Activated CD4-positive, CD25-positive, alpha-beta regulatory T cell treated with anti-CD3 and anti-CD28 coated beads, Interleukin-2, amount 50 U/mL, for 24 hours (primary cell): ENCODE measurements around the gene PALM.

Source experiments
- ATAC-seq, 2 donors: fragments of 150-1000 bp; cut with Tn5 transposase; one replicate each; pipeline ENCODE4 v1.10.0; 2021; ENCODE audit warnings: mild to moderate bottlenecking in 1 of 2, moderate library complexity in 1 of 2

Gene PALM

GRCh38 chr19:752652-753517 is 44.1 kb downstream of the PALM start:
- ATAC-seq: no peak

DNA sequence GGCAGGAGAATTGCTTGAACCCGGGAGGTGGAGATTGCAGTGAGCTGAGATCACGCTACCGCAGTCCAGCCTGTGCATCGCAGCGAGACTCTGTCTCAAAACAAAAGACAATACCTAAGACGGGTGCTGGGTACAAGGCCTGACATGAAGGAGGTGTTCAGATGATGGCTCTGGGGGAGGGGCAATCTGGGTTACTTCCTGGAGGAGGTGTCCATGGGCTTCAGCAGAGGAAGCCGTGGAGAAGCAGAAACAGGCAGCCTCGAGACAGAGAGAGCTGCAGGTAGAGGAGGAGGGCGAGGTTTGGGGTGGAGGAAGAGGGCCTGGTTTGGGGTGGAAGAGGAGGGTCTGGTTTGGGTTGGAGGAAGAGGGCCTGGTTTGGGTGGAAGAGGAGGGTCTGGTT is 45.8 kb downstream of the PALM start:
- no peak for ATAC-seq

GRCh38 chr19:755063-755462 is 46.3 kb downstream of the PALM start:
- ATAC-seq: no peak

DNA sequence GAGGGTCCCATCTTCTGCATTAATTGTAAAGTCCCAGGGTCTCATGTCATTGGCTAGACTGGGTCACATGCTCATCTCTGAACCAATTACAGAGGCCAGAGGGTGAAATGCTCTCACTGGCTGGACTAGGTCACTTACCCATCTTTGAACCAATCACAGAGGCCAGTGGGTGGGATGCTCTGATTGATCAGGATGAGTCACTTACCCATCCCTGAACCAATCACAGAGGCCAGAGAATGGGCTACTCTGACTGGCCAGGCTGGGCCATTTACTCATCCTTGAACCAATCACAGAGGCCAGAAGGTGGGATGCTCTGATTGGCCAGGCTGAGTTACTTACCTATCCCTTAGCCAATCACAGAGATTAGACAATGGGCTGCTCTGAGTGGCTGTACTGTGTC is 47.5 kb downstream of the PALM start:
- peak; percentile 81 to 86 for ATAC-seq

GRCh38 chr19:756821-757688 is 48.3 kb downstream of the PALM start:
- ATAC-seq: no peak

DNA sequence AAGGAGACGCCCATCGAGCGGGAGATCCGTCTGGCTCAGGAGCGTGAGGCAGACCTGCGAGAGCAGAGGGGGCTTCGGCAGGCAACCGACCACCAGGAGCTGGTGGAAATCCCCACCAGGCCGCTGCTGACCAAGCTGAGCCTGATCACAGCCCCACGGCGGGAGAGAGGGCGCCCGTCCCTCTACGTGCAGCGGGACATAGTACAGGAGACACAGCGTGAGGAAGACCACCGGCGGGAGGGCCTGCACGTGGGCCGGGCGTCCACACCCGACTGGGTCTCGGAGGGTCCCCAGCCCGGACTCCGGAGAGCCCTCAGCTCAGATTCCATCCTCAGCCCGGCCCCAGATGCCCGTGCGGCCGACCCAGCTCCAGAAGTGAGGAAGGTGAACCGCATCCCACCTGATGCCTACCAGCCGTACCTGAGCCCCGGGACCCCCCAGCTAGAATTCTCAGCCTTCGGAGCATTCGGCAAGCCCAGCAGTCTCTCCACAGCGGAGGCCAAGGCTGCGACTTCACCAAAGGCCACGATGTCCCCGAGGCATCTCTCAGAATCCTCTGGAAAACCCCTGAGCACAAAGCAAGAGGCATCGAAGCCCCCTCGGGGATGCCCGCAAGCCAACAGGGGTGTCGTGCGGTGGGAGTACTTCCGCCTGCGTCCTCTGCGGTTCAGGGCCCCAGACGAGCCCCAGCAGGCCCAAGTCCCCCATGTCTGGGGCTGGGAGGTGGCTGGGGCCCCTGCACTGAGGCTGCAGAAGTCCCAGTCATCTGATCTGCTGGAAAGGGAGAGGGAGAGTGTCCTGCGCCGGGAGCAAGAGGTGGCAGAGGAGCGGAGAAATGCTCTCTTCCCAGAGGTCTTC is 49.3 kb downstream of the PALM start:
- ATAC-seq: no peak

DNA sequence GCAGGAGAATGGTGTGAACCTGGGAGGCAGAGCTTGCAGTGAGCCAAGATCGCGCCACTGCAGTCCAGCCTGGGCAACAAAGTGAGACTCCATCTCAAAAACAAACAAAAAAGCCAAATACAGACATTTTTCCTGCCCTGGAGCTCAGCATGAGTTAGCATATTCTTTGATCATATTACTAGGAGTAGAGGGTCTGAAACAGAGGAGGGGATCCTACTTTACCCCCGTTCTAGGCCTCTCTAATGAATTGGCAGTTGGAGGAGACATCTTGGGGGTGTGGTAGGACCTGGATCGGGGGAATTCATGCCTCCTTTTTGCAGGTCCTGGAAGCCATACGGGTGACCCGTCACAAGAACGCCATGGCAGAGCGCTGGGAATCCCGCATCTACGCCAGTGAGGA is 54.4 kb downstream of the PALM start:
- ATAC-seq: no peak

GRCh38 chr19:763869-764268 is 55.1 kb downstream of the PALM start:
- no peak for ATAC-seq

DNA sequence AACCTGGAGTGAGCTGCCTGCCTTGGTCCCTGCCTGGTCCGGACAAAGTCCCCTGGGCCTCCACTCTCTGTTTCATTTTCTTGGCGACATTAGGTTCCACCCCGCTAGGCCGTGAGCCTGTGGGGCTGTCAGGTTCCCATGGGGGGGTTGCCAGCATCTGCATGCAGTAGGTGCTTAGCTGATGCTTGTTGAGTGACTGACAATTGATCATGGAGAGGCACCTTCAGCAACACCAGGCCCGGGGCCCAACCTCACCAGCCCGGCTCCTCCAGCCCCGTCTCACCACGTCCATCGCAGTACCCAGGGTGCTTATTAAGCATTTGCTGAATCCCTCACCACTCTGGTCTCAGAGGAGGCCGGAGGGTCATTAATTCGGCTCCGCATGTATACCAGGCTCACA is 55.6 kb downstream of the PALM start:
- no peak for ATAC-seq

DNA sequence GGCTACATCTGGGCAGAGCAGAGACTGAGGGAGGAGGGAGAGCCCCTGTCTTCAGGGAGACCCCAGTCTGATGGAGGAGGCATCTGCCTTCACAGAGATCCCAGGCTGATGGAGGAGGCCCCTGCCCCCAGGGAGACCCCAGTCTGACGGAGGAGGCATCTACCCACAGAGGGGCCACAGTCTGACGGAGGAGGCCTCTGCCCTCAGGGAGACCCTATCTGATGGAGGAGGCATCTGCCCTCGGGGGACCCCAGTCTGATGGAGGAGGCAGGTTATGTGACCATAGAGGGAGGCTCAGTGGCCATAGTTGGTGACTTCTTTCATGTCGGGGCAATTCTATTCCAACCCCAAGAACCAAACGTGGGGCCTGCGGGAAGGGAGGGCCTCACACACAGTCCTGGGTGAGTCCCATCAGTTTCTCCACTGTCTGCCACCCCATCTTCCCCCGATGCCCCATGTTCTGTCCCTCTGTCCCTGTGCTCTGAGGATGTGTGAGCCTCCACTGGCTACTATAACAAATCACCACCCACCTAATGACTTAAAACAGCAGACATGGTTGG is 56.5 kb downstream of the PALM start:
- ATAC-seq: no peak

GRCh38 chr19:768424-768823 is 59.7 kb downstream of the PALM start:
- ATAC-seq: no peak

- no peak for ATAC-seq
Observed at GRCh38 chr19:769616-770015, 60.9 kb downstream of the PALM start.

DNA sequence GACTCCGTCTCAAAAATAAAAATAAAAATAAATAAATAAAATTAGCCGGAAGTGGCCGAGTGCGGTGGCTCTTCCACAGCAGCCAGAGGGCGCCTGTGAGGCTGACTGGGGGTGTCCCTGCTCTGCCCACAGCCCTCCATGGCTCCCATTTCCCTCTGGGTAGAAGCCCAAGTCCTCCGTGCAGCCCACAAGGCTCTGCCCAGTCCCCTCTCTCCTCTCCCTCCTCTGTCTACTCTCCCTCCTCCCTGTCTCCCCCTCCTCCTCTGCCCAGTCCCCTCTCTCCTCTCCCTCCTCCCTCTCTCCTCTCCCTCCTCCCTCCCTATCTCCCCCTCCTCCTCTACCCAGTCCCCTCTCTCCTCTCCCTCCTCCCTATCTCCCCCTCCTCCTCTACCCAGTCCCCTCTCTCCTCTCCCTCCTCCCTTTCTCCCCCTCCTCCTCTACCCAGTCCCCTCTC is 62.6 kb downstream of the PALM start:
- peak; percentile 35 to 48 for ATAC-seq

DNA sequence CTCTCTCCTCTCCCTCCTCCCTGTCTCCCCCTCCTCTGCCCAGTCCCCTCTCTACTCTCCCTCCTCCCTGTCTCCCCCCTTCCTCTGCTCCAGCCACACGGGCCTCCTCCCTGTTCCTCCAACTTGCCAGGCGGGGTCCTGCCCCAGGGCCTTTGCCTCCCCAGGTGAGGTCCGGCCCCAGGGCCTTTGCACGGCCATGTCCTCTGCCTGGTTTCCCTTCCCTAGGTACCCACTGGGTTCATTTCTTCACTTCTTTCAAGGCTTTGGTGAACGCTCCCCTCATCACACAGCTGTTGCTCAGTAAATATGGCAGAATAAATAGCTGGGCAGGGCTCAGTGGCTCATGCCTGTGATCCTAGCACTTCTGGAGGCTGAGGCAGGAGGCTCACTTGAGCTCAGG is 63.3 kb downstream of the PALM start:
- ATAC-seq: no peak

- ATAC-seq: no peak
Observed at GRCh38 chr19:772730-773436, 64.1 kb downstream of the PALM start.

GRCh38 chr19:776549-776948 is 67.8 kb downstream of the PALM start:
- ATAC-seq: no peak

- no peak for ATAC-seq
Observed at GRCh38 chr19:778910-779653, 70.3 kb downstream of the PALM start.

GRCh38 chr19:780935-781334 is 72.2 kb downstream of the PALM start:
- no peak for ATAC-seq

DNA sequence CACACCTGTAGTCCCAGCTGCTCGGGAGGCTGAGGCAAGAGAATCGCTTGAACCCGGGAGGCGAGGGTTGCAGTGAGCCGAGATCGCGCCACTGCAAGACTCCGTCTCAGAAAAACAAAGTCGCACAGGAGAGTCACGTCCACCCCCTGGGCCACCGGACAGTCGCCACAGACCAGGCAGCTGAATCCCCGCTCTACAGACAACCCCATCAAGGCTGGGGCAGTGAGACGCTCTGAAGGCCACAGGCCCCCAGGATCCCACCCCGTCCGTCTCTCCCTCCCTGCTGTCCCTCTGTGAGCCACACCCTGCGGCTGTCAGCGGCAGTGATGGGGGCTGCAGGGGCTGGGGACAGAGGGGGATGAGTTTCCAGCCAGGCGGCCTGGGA is 73.1 kb downstream of the PALM start:
- no peak for ATAC-seq

DNA sequence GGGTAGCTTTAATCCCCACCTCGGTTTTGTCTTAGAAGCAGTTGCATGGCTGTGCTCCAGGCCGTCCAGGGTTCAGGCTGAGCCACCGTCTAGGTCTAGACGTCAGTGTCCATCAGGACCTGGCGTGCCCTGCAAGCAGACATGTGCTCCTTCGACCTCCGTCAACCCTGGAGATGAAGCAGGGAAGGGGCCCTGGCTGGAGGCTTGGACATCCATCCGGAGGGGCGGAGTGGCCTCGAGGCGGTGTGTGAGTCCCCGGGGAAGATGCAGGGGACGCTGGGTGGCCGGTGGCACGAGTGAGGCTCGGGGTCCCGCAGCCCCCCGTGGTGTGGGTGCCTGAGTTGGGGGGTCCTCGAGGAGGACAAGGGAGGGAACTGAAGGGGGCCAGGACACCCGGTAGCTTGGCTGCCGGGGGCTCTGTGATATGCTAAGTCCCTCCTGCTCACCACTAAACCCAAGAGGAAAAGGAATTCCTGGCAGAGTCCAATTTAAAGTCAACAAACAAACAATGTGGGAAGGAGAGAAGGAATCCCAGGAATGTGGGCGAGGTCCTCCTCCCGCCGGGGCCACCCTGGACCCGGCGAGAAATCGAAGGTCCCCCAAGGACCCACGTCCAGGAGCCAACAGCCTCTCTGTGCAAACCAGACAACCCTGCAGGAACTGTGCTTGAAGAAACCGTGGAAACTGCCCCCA is 73.6 kb downstream of the PALM start:
- no peak for ATAC-seq
